ENCODE data around the gene ZNF346. TPM values are rescaled to one million over a fixed set of nuclear protein-coding genes. Genes with fewer than 3 reads are reported as not detected.
"Not testable (repeated sequence)": the region's sequence is repeated elsewhere in the genome, so short reads cannot be mapped to it uniquely, and the experiment has no call there.

Gene ZNF346
- total and polyA plus RNA-seq, 4 donors: 6.6 to 31.5 (median 9.6) TPM

DNA sequence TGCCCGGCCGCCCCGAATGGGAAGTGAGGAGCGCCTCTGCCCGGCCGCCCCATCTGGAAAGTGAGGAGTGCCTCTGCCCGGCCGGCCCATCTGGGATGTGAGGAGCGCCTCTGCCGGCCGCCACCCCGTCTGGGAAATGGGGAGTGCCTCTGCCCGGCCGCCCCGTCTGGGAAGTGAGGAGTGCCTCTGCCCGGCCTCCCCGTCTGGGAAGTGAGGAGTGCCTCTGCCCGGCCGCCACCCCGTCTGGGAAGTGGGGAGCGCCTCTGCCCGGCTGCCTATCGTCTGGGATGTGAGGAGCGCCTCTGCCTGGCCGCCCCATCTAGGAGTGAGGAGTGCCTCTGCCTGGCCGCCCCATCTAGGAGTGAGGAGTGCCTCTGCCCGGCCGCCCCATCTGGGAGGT lies 38.3 kb upstream of the ZNF346 start:
- peaks cover 2 to 14% (median 7%) of the 10 kb centered on the region in 4 donors for H3K36me3 ChIP-seq (ENCODE audit: control insufficient read depth in 4 of 4, insufficient read depth in 4 of 4, low read length in 4 of 4)
- H3K4me3 ChIP-seq; H3K27me3 ChIP-seq (ENCODE audit: control insufficient read depth in 3 of 3, insufficient read depth in 3 of 3, low read length in 2 of 3); ATAC-seq (ENCODE audit: insufficient read depth, low FRiP score); H3K27ac ChIP-seq (ENCODE audit: low read depth in 1 of 2, low read length in 1 of 2); H3K9me3 ChIP-seq (ENCODE audit: control insufficient read depth in 4 of 4, insufficient read depth in 3 of 4, low read length in 3 of 4); H3K4me1 ChIP-seq (ENCODE audit: control insufficient read depth in 5 of 5, insufficient read depth in 5 of 5, low read length in 5 of 5); DNase-seq; H3K9ac ChIP-seq (ENCODE audit: insufficient read depth in 1 of 2, low read length in 2 of 2): not testable (repeated sequence)
- WGBS, 2 donors: 97% methylated on average over 28 of the region's 28 CpGs

DNA sequence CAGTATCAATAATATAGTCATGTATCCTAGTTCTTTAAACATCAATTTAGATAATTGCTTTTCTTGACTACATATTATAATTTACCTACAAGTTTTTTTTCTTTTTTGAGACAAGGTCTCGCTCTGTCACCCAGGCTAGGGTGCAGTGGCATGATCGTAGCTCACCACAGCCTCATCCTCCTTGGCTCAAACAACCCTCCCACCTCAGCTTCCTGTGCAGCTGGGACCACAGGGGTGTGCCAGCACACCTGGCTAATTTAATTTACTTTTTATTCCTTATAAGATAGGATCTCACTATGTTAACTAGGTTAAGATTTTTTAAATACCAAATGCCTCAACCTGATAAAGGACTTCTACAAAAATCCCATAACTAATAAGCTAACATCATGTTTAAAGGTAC lies 37.0 kb upstream of the ZNF346 start:
- H3K9me3 ChIP-seq (ENCODE audit: control insufficient read depth in 4 of 4, insufficient read depth in 3 of 4, low read length in 3 of 4): no peaks in the 10 kb centered on the region
- 82 to 85% methylated on average over 2 of the region's 2 CpGs for WGBS, 2 donors
- no peaks in the 10 kb centered on the region for H3K27me3 ChIP-seq (ENCODE audit: control insufficient read depth in 3 of 3, insufficient read depth in 3 of 3, low read length in 2 of 3)
- TF ChIP-seq, protein P1, sequence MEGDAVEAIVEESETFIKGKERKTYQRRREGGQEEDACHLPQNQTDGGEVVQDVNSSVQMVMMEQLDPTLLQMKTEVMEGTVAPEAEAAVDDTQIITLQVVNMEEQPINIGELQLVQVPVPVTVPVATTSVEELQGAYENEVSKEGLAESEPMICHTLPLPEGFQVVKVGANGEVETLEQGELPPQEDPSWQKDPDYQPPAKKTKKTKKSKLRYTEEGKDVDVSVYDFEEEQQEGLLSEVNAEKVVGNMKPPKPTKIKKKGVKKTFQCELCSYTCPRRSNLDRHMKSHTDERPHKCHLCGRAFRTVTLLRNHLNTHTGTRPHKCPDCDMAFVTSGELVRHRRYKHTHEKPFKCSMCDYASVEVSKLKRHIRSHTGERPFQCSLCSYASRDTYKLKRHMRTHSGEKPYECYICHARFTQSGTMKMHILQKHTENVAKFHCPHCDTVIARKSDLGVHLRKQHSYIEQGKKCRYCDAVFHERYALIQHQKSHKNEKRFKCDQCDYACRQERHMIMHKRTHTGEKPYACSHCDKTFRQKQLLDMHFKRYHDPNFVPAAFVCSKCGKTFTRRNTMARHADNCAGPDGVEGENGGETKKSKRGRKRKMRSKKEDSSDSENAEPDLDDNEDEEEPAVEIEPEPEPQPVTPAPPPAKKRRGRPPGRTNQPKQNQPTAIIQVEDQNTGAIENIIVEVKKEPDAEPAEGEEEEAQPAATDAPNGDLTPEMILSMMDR (IDR thresholded peaks at IDR 0.05; ENCODE audit: control extremely low read depth, extremely low read depth): no peak
- DNase-seq: no peak
- H3K36me3 ChIP-seq (ENCODE audit: control insufficient read depth in 4 of 4, insufficient read depth in 4 of 4, low read length in 4 of 4): peaks cover 0 to 9% (median 2%) of the 10 kb centered on the region in 4 donors
- H3K4me1 ChIP-seq (ENCODE audit: control insufficient read depth in 5 of 5, insufficient read depth in 5 of 5, low read length in 5 of 5): peaks cover 0 to 2% (median 0%) of the 10 kb centered on the region in 5 donors
- no peak overlapping the region for H3K27ac ChIP-seq (ENCODE audit: low read depth in 1 of 2, low read length in 1 of 2)
- no peak overlapping the region for H3K4me3 ChIP-seq
- H3K9ac ChIP-seq (ENCODE audit: insufficient read depth in 1 of 2, low read length in 2 of 2): no peak overlapping the region
- no peak for ATAC-seq (ENCODE audit: insufficient read depth, low FRiP score)

DNA sequence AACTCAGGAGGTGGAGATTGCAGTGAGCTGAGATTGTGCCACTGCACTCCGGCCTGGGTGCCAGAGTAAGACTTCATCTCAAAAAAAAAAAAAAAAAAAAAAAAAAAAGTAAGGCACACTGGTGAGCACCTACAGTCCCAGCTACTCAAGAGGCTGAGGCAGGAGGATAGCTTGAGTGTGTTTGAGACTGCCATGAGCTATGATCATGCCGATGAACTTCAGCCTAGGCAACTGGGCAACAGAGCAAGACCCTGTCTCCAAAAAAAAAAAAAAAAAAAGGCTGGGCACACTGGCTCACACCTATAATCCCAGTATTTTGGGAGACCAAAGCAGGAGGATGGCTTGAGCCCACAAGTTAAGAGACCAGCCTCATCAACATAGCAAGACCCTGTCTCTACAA lies 36.2 kb upstream of the ZNF346 start:
- DNase-seq (no peak), ATAC-seq (ENCODE audit: insufficient read depth, low FRiP score) (no peak)
- peaks cover 0 to 5% (median 1%) of the 10 kb centered on the region in 4 donors for H3K36me3 ChIP-seq (ENCODE audit: control insufficient read depth in 4 of 4, insufficient read depth in 4 of 4, low read length in 4 of 4)
- no peak overlapping the region for H3K27ac ChIP-seq (ENCODE audit: low read depth in 1 of 2, low read length in 1 of 2)
- WGBS, 2 donors: 86 to 96% methylated on average over 2 of the region's 2 CpGs
- H3K9me3 ChIP-seq (ENCODE audit: control insufficient read depth in 4 of 4, insufficient read depth in 3 of 4, low read length in 3 of 4): no peaks in the 10 kb centered on the region
- H3K4me1 ChIP-seq (ENCODE audit: control insufficient read depth in 5 of 5, insufficient read depth in 5 of 5, low read length in 5 of 5): peaks cover 0 to 2% (median 0%) of the 10 kb centered on the region in 5 donors
- H3K9ac ChIP-seq (ENCODE audit: insufficient read depth in 1 of 2, low read length in 2 of 2): no peak overlapping the region
- no peak overlapping the region for H3K4me3 ChIP-seq
- TF ChIP-seq, protein P1 (IDR thresholded peaks at IDR 0.05; ENCODE audit: control extremely low read depth, extremely low read depth): no peak
- no peaks in the 10 kb centered on the region for H3K27me3 ChIP-seq (ENCODE audit: control insufficient read depth in 3 of 3, insufficient read depth in 3 of 3, low read length in 2 of 3)

DNA sequence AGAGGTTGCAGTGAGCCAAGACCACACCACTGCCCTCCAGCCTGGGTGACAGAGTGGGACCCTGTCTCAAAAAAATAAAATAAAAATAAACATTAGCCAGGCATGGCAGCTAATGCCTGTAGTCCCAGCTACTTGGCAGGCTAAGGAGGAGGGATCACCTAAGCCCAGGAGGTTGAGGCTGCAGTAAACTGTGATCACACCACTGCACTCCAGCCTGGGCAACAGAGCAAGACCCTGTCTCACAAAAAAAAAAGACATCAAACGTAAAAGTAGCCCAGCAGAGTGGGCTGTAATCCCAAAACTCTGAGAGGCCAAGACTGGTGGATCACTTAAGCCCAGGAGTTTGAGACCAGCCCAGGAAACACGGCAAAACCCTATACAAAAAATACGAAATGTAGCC lies 34.9 kb upstream of the ZNF346 start:
- DNase-seq (no peak), ATAC-seq (ENCODE audit: insufficient read depth, low FRiP score) (no peak)
- no peaks in the 10 kb centered on the region for H3K9me3 ChIP-seq (ENCODE audit: control insufficient read depth in 4 of 4, insufficient read depth in 3 of 4, low read length in 3 of 4)
- TF ChIP-seq, protein P1 (IDR thresholded peaks at IDR 0.05; ENCODE audit: control extremely low read depth, extremely low read depth): no peak
- 94 to 96% methylated on average over 3 of the region's 3 CpGs for WGBS, 2 donors
- no peak overlapping the region for H3K9ac ChIP-seq (ENCODE audit: insufficient read depth in 1 of 2, low read length in 2 of 2)
- H3K27me3 ChIP-seq (ENCODE audit: control insufficient read depth in 3 of 3, insufficient read depth in 3 of 3, low read length in 2 of 3): no peaks in the 10 kb centered on the region
- H3K36me3 ChIP-seq (ENCODE audit: control insufficient read depth in 4 of 4, insufficient read depth in 4 of 4, low read length in 4 of 4): peaks cover 0 to 2% (median 0%) of the 10 kb centered on the region in 4 donors
- peaks cover 0 to 2% (median 0%) of the 10 kb centered on the region in 5 donors for H3K4me1 ChIP-seq (ENCODE audit: control insufficient read depth in 5 of 5, insufficient read depth in 5 of 5, low read length in 5 of 5)
- no peak overlapping the region for H3K4me3 ChIP-seq
- no peak overlapping the region for H3K27ac ChIP-seq (ENCODE audit: low read depth in 1 of 2, low read length in 1 of 2)

DNA sequence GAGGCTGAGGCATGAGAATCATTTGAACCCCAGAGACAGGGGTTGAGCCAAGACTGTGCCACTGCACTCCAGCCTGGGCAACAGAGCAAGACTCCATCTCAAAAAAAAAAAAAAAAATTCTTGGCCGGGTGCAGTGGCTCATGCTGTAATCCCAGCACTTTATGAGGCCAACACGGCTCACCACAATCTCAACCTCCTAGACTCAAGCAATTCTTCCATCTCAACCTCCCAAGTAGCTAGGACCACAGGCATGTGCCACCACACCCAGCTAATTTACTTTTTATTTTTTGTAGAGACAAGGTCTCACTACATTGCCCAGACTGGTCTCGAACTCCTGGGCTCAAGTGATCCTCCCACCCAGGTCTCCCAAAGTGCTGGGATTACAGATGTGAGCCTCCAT lies 29.4 kb upstream of the ZNF346 start:
- ATAC-seq (ENCODE audit: insufficient read depth, low FRiP score); H3K9me3 ChIP-seq (ENCODE audit: control insufficient read depth in 4 of 4, insufficient read depth in 3 of 4, low read length in 3 of 4); DNase-seq; H3K9ac ChIP-seq (ENCODE audit: insufficient read depth in 1 of 2, low read length in 2 of 2); H3K27me3 ChIP-seq (ENCODE audit: control insufficient read depth in 3 of 3, insufficient read depth in 3 of 3, low read length in 2 of 3); H3K27ac ChIP-seq (ENCODE audit: low read depth in 1 of 2, low read length in 1 of 2); H3K36me3 ChIP-seq (ENCODE audit: control insufficient read depth in 4 of 4, insufficient read depth in 4 of 4, low read length in 4 of 4); H3K4me3 ChIP-seq: not testable (repeated sequence)
- peaks cover 0 to 12% (median 0%) of the 10 kb centered on the region in 5 donors for H3K4me1 ChIP-seq (ENCODE audit: control insufficient read depth in 5 of 5, insufficient read depth in 5 of 5, low read length in 5 of 5)
- 80 to 87% methylated on average over 3 of the region's 3 CpGs for WGBS, 2 donors

Measured in lung (tissue), 12 donors.